ENCODE data around the gene CNTNAP1. TPM values are rescaled to one million over a fixed set of nuclear protein-coding genes. Genes with fewer than 3 reads are reported as not detected.

Gene CNTNAP1
- polyA plus RNA-seq, 3 donors: 5.9 to 8.3 (median 7.0) TPM

GRCh38 chr17:42680331-42680808, 2.0 kb upstream of the CNTNAP1 start:
- no peak overlapping the region for H3K27ac ChIP-seq (ENCODE audit: low read depth, low read length)
- 64 to 66% (median 66%) methylated on average over 19 to 20 of the region's 20 CpGs for WGBS, 3 donors

GRCh38 chr17:42682722-42683403, 532 bp downstream of the CNTNAP1 start:
- H3K27ac ChIP-seq (ENCODE audit: low read depth, low read length): no peak overlapping the region
- WGBS, 3 donors: 1 to 7% (median 2%) methylated on average over 34 of the region's 34 CpGs

- WGBS, 3 donors: 8 to 23% (median 19%) methylated on average over 25 of the region's 25 CpGs
- H3K27ac ChIP-seq (ENCODE audit: low read depth, low read length): no peak overlapping the region
These were observed 1.2 kb downstream of the CNTNAP1 start for GRCh38 chr17:42683407-42684034.

- H3K27ac ChIP-seq (ENCODE audit: low read depth, low read length): no peak overlapping the region
- WGBS, 3 donors: 78 to 94% (median 93%) methylated on average over 50 of the region's 50 CpGs
These were observed 2.7 kb downstream of the CNTNAP1 start for GRCh38 chr17:42684929-42685556.

GRCh38 chr17:42685831-42686230, 3.5 kb downstream of the CNTNAP1 start:
- WGBS, 3 donors: 81 to 88% (median 88%) methylated on average over 14 of the region's 14 CpGs
- H3K27ac ChIP-seq (ENCODE audit: low read depth, low read length): no peak overlapping the region

GRCh38 chr17:42686520-42687128, 4.3 kb downstream of the CNTNAP1 start:
- H3K27ac ChIP-seq (ENCODE audit: low read depth, low read length): no peak overlapping the region
- WGBS, 3 donors: 74 to 90% (median 88%) methylated on average over 32 of the region's 32 CpGs

- no peak overlapping the region for H3K27ac ChIP-seq (ENCODE audit: low read depth, low read length)
- WGBS, 3 donors: 78 to 85% (median 84%) methylated on average over 27 of the region's 27 CpGs
These were observed 5.5 kb downstream of the CNTNAP1 start for GRCh38 chr17:42687707-42688320.

GRCh38 chr17:42690596-42690995, 8.3 kb downstream of the CNTNAP1 start:
- no peak overlapping the region for H3K27ac ChIP-seq (ENCODE audit: low read depth, low read length)
- 80 to 85% (median 80%) methylated on average over 10 of the region's 10 CpGs for WGBS, 3 donors

GRCh38 chr17:42691021-42691545, 8.8 kb downstream of the CNTNAP1 start:
- WGBS, 3 donors: 92 to 94% (median 93%) methylated on average over 12 of the region's 12 CpGs

GRCh38 chr17:42692489-42692888, 10.2 kb downstream of the CNTNAP1 start:
- 86 to 89% (median 88%) methylated on average over 11 of the region's 11 CpGs for WGBS, 3 donors
- H3K27ac ChIP-seq (ENCODE audit: low read depth, low read length): no peak overlapping the region

More at GRCh38 chr17:42691021-42691545, 8.8 kb downstream of the CNTNAP1 start:
- no peak overlapping the region for H3K27ac ChIP-seq (ENCODE audit: low read depth, low read length)

GRCh38 chr17:42694524-42694923, 12.2 kb downstream of the CNTNAP1 start:
- no peak overlapping the region for H3K27ac ChIP-seq (ENCODE audit: low read depth, low read length)
- 87 to 90% (median 89%) methylated on average over 3 of the region's 3 CpGs for WGBS, 3 donors

- no peak overlapping the region for H3K27ac ChIP-seq (ENCODE audit: low read depth, low read length)
- WGBS, 3 donors: 90 to 92% (median 91%) methylated on average over 20 of the region's 20 CpGs
These were observed 13.2 kb downstream of the CNTNAP1 start for GRCh38 chr17:42695500-42695899.

- no peak overlapping the region for H3K27ac ChIP-seq (ENCODE audit: low read depth, low read length)
- 91 to 94% (median 94%) methylated on average over 19 of the region's 19 CpGs for WGBS, 3 donors
These were observed 14.9 kb downstream of the CNTNAP1 start for GRCh38 chr17:42697108-42697811.

GRCh38 chr17:42698736-42699414, 16.5 kb downstream of the CNTNAP1 start:
- 41 to 60% (median 46%) methylated on average over 2 of the region's 2 CpGs for WGBS, 3 donors
- H3K27ac ChIP-seq (ENCODE audit: low read depth, low read length): no peak overlapping the region

GRCh38 chr17:42699415-42699740, 17.0 kb downstream of the CNTNAP1 start:
- WGBS, 3 donors: 85 to 92% (median 86%) methylated on average over 4 of the region's 4 CpGs
- H3K27ac ChIP-seq (ENCODE audit: low read depth, low read length): no peak overlapping the region

- 76 to 83% (median 83%) methylated on average over 10 of the region's 10 CpGs for WGBS, 3 donors
- H3K27ac ChIP-seq (ENCODE audit: low read depth, low read length): no peak overlapping the region
These were observed 18.4 kb downstream of the CNTNAP1 start for GRCh38 chr17:42700586-42701289.

- WGBS, 3 donors: 87 to 92% (median 88%) methylated on average over 11 of the region's 11 CpGs
- no peak overlapping the region for H3K27ac ChIP-seq (ENCODE audit: low read depth, low read length)
These were observed 20.1 kb downstream of the CNTNAP1 start for GRCh38 chr17:42702446-42702845.
